Adrenal gland (tissue), 12 donors: ENCODE measurements around the gene SCUBE1. TPM values are rescaled to one million over a fixed set of nuclear protein-coding genes. Genes with fewer than 3 reads are reported as not detected.

ENCODE experiments used
- DNase-seq, 7 donors: peaks; one replicate each; pipeline ENCODE4 v3.0.0-alpha.2; 2019 to 2020
- H3K27ac ChIP-seq, 5 donors: fragments of 200-600 bp; sonication (generic) in 4 of 5; 1 replicate in 3 of 5; 2 replicates in 2 of 5; pipeline versions ENCODE4 v1.5.1 to v1.8.0; 2016 to 2020; ENCODE audit warnings: mild to moderate bottlenecking in 1 of 5
- H3K27me3 ChIP-seq: fragments of 200-600 bp; 2 replicates; pipeline ENCODE4 v1.8.0; 2021
- H3K36me3 ChIP-seq, 2 donors: fragments of 200-600 bp; replicated peaks in 1 of 2; 1 replicate in 1 of 2; 2 replicates in 1 of 2; pipeline versions ENCODE4 v1.5.1 to v1.8.0; 2018 to 2022
- H3K4me1 ChIP-seq, 2 donors: fragments of 200-600 bp; replicated peaks in 1 of 2; 1 replicate in 1 of 2; 2 replicates in 1 of 2; pipeline versions ENCODE4 v1.5.1 to v1.8.0; 2018 to 2021
- H3K4me3 ChIP-seq, 4 donors: fragments of 200-600 bp; sonication (generic) in 3 of 4; one replicate each; pipeline ENCODE4 v1.5.1; 2016 to 2018
- H3K9me3 ChIP-seq, 3 donors: fragments of 200-600 bp; sonication (generic) in 1 of 3; replicated peaks in 1 of 3; 1 replicate in 2 of 3; 2 replicates in 1 of 3; pipeline versions ENCODE4 v1.5.1 to v1.8.0; 2016 to 2021
- CTCF ChIP-seq, 6 experiments: fragments of 450-650 bp in 4 of 6; fragments of 200-600 bp in 2 of 6; sonication (generic) in 1 of 6; IDR thresholded peaks; 1 replicate in 5 of 6; 2 replicates in 1 of 6; pipeline versions ENCODE4 v1.5.1 to v1.8.0; 2016 to 2021; ENCODE audit warnings: antibody characterized with exemption in 6 of 6, mild to moderate bottlenecking in 2 of 6, moderate library complexity in 1 of 6
- POLR2A ChIP-seq, 2 donors: fragments of 450-650 bp; IDR thresholded peaks; one replicate each; pipeline ENCODE4 v1.6.1; 2017; ENCODE audit warnings: antibody characterized with exemption in 2 of 2, mild to moderate bottlenecking in 2 of 2, moderate library complexity in 1 of 2
- WGBS, 4 donors: extraction: QIAGEN DNeasy Blood & Tissue Kit in 2 of 4; methylation state at CpG; one replicate each; pipeline versions ENCODE4 v1.1.5 to v1.1.7; 2013 to 2017; 5-methylcytosine and 5-hydroxymethylcytosine counted together
- intact Hi-C, 2 donors: fragments of 100-400 bp; cut with DNase I; formaldehyde crosslinking; loops; one replicate each; pipeline versions ENCODE4 v1.14.1 to v1.15.0; 2022 to 2023
- polyA plus RNA-seq, 3 donors: library from polyadenylated mRNA; stranded (reverse); fragments of 200-250 nt in 2 of 3; fragments of 350-450 nt in 1 of 3; fragmentation: Illumina TruSeq in 1 of 3; extraction: RNeasy Lipid Tissue Mini Kit (QIAGEN cat#74804) in 1 of 3; gene quantifications; one replicate each; pipeline ENCODE4 v1.2.3, GENCODE V29; 2013 to 2014
- total RNA-seq, 9 donors: library from RNA; depleted of rRNA in 4 of 9; stranded (reverse); fragments of >200 nt in 4 of 9; fragments of 120-200 nt in 1 of 9; fragmentation: NEBNext Ultra II Directional in 1 of 9; extraction: Animal tissue kit (Norgen Biotek cat#: 25700) in 1 of 9; gene quantifications; one replicate each; pipeline versions ENCODE4 v1.1.0 to v1.2.4, GENCODE V29; 2013 to 2023
- donor health status: healthy with polysubstance abuse.
- donor health status: Bipolar disorder and iron deficiency.
- donor health status: DM: yes; HTN: yes; CAD: no.
- donor health status: DM: no; HTN: no; CAD: no.
- donor health status: DM: no; HTN: no; CAD: no.
- donor health status: DM: yes; HTN: yes; CAD: no.

The SCUBE1 gene
- total and polyA plus RNA-seq, 12 donors: 1.4 to 34.0 (median 8.8) TPM

- intact Hi-C loops: no loop called here
- Histone ChIP-seq H3K27ac (no peak overlapping the region), H3K36me3 (no peaks in the 10 kb centered on the region), H3K4me1 (peaks cover 0 to 7% of the 10 kb centered on the region in 2 donors), H3K27me3 (no peaks in the 10 kb centered on the region), H3K4me3 (no peak overlapping the region), H3K9me3 (no peaks in the 10 kb centered on the region)
- no peak for TF ChIP-seq POLR2A (IDR thresholded peaks at IDR 0.05)
- TF ChIP-seq CTCF (IDR thresholded peaks at IDR 0.05): no peak
- 89 to 93% (median 92%) methylated on average over 12 to 16 of the region's 16 CpGs for WGBS, 4 donors
- no peak for DNase-seq
Measured at GRCh38 chr22:43249789-43250471, 93.2 kb downstream of the SCUBE1 start.

GRCh38 chr22:43247546-43248260, 95.5 kb downstream of the SCUBE1 start:
- Histone ChIP-seq H3K4me1 (peaks cover 0 to 7% of the 10 kb centered on the region in 2 donors), H3K27me3 (no peaks in the 10 kb centered on the region), H3K9me3 (no peaks in the 10 kb centered on the region), H3K36me3 (no peaks in the 10 kb centered on the region), H3K27ac (no peak overlapping the region), H3K4me3 (no peak overlapping the region)
- TF ChIP-seq POLR2A (IDR thresholded peaks at IDR 0.05) (no peak), CTCF (IDR thresholded peaks at IDR 0.05) (no peak)
- intact Hi-C loops: no loop called here
- 83 to 92% (median 89%) methylated on average over 9 to 10 of the region's 10 CpGs for WGBS, 4 donors
- no peak for DNase-seq

GRCh38 chr22:43246188-43246587, 97.0 kb downstream of the SCUBE1 start:
- no peak for TF ChIP-seq POLR2A (IDR thresholded peaks at IDR 0.05)
- TF ChIP-seq CTCF (IDR thresholded peaks at IDR 0.05): no peak
- no peaks in the 10 kb centered on the region for H3K27me3 ChIP-seq
- no peak overlapping the region for H3K27ac ChIP-seq
- no peaks in the 10 kb centered on the region for H3K9me3 ChIP-seq
- no peak for DNase-seq
- intact Hi-C loops: no loop called here
- no peaks in the 10 kb centered on the region for H3K36me3 ChIP-seq
- H3K4me1 ChIP-seq: no peaks in the 10 kb centered on the region
- 80 to 90% (median 87%) methylated on average over 1 to 4 of the region's 4 CpGs for WGBS, 4 donors
- H3K4me3 ChIP-seq: no peak overlapping the region

- intact Hi-C loops: no loop called here
- H3K4me3 ChIP-seq: no peak overlapping the region
- H3K36me3 ChIP-seq: no peaks in the 10 kb centered on the region
- no peak overlapping the region for H3K27ac ChIP-seq
- H3K4me1 ChIP-seq: no peaks in the 10 kb centered on the region
- TF ChIP-seq POLR2A (IDR thresholded peaks at IDR 0.05): no peak
- no peak for TF ChIP-seq CTCF (IDR thresholded peaks at IDR 0.05)
- no peaks in the 10 kb centered on the region for H3K27me3 ChIP-seq
- WGBS, 4 donors: 74 to 99% (median 88%) methylated on average over 8 to 10 of the region's 10 CpGs
- H3K9me3 ChIP-seq: no peaks in the 10 kb centered on the region
- no peak for DNase-seq
Measured at GRCh38 chr22:43245717-43246116, 97.5 kb downstream of the SCUBE1 start.
